Neural progenitor cell (in vitro differentiated cells): ENCODE data around the gene CHD2.

Experiments used
- EZH2 ChIP-seq: fragments of 200-600 bp; sonication (generic); IDR thresholded peaks from 2 replicates; pipeline ENCODE4 v1.6.1; 2017; ENCODE audit warnings: antibody characterized with exemption, mild to moderate bottlenecking, moderate library complexity
- EZH2phosphoT487 ChIP-seq: fragments of 200-600 bp; sonication (generic); IDR thresholded peaks from 2 replicates; pipeline ENCODE4 v1.6.1; 2017; ENCODE audit warnings: antibody characterized with exemption
- TF ChIP-seq, protein P1 (sequence below): fragments of 200-600 bp; sonication (generic); IDR thresholded peaks from 2 replicates; pipeline ENCODE4 v1.5.1; 2017; ENCODE audit warnings: antibody characterized with exemption, mild to moderate bottlenecking

DNA sequence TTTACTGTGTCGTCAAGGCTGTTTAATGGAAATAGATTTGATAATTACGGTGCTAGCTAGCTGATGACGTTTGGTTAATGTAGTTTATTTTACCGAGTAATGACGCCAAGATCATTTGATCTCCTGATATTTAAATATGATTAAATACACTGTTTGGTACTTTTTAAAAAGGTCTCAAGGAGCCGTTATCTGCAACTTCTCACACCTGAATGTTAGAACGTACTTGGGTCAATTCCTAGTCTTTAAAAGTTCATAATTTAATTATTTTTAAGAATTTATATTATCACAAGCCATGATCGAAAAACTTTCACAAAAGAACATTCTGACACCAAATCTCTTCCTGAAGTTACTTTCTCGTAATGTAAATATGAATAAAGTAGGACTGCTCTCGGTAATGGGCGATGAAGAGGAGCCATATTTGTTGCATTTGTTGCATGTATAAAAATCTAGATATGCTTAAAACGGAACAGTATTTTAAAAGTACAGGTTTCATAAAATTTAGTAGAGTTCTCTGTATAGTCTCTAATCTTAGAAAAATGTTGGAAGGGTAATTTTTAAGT lies 16.2 kb upstream of the CHD2 start:
- TF ChIP-seq, protein P1, sequence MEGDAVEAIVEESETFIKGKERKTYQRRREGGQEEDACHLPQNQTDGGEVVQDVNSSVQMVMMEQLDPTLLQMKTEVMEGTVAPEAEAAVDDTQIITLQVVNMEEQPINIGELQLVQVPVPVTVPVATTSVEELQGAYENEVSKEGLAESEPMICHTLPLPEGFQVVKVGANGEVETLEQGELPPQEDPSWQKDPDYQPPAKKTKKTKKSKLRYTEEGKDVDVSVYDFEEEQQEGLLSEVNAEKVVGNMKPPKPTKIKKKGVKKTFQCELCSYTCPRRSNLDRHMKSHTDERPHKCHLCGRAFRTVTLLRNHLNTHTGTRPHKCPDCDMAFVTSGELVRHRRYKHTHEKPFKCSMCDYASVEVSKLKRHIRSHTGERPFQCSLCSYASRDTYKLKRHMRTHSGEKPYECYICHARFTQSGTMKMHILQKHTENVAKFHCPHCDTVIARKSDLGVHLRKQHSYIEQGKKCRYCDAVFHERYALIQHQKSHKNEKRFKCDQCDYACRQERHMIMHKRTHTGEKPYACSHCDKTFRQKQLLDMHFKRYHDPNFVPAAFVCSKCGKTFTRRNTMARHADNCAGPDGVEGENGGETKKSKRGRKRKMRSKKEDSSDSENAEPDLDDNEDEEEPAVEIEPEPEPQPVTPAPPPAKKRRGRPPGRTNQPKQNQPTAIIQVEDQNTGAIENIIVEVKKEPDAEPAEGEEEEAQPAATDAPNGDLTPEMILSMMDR: no peak
- TF ChIP-seq EZH2 (no peak), EZH2phosphoT487 (no peak)
